HG03342 (cell line): ENCODE results near the gene STT3A.
A peak's percentile ranks its signal among the peaks of the same experiment; 100 is the strongest.
"Not testable (repeated sequence)": the region's sequence is repeated elsewhere in the genome, so short reads cannot be mapped to it uniquely, and the experiment has no call there.

Experiments used
- ATAC-seq: cut with Tn5 transposase; IDR thresholded peaks from one replicate; pipeline ENCODE4 v1.9.1; 2021; ENCODE audit warnings: mild to moderate bottlenecking, moderate library complexity; ENCODE audit not compliant: unreplicated experiment

The STT3A gene

DNA sequence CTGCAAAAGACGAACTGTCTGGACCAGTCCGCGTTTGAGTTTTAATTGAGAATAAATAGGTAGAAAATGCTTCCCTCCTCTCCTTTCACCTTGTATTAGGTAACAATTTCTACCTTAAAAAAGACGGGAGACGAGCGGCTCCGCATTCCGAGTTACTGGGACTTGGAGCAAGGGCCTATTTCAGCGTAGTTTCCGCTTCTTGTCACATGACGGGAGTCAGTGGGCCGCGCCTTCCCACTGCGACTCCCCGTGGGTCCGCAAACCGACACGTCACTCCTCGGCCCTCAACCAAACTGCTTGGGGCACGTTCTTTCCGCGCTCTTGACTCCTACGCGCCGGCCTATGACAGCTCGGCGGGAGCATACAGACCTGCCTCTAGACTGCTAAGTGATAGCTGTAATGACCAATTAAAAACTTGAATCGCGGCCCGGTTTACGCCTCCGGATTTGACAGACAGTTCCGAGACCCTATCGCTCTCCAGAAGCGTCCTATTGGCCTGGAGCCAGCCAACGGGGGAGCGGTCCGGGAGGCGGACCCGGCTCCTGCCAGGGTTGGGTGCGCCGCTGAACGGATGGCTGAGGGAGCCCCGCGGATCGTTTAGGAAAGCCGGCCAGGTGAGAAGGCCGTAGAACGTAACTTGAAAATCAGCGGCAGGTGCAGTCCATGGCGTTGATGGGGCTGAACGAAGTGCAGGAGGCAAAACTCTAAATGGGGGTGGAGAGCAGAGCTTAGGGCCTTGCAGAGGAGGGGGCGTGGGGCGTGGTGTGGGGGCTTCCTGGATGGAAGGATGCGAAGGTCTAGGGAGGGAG is at the start of gene STT3A:
Gene STT3A, plus strand, starts transcription at position 548 of the 809 bp plus-strand sequence. CDS start 3,064 bp downstream, outside the sequence.
- peak; percentile 96 for ATAC-seq

DNA sequence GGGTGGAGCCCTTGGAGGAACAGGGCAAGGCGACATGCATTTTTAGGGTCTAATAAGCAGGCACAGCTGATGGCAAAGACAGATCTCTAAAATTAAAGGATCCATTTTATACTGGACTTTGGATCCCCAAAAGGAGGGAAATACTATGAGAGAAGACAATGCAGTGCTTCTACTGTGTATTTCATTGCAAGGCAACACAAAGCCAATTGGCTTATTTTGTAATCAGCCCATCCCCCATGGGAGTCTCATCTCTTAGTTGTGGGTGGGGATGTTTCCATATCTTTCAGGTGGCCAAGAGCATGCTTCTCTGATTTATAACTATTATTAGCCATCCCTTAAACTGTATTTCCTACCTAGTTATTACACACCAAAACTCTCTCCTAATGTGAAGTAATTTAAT is 41.9 kb upstream of the STT3A start:
- ATAC-seq, result no peak

DNA sequence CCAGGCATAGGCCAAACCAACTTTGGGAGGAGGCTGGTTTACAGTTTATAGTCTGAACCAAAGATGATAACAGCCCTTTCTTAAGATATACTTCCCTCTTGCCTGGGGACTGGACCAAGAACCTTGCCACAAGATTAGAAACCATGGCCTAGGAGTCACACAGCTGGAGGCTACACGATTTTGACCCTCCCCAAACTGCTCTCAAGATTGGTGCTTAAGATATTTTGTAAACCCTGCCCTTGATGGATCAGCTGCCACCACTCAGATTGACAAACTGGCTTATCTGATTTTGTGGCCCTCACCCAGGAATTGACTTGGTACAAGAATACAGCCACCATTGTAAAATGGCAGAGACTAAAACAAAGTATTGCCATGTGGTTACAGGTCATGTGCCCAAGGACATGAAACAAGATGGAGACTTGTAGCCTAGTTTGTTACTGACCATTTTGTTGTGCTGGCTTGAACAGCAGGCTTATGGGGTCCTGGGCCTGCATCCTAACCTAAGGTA is 40.8 kb upstream of the STT3A start:
- no peak for ATAC-seq

GRCh38 chr11:125552927-125553326 is 39.7 kb upstream of the STT3A start:
- no peak for ATAC-seq

GRCh38 chr11:125553357-125553756 is 39.3 kb upstream of the STT3A start:
- ATAC-seq, result no peak

- ATAC-seq, result no peak
Observed at GRCh38 chr11:125554038-125554437, 38.6 kb upstream of the STT3A start.

- no peak for ATAC-seq
Observed at GRCh38 chr11:125559888-125560287, 32.8 kb upstream of the STT3A start.

GRCh38 chr11:125561924-125562323 is 30.7 kb upstream of the STT3A start:
- ATAC-seq, result no peak

GRCh38 chr11:125562430-125562829 is 30.2 kb upstream of the STT3A start:
- ATAC-seq, result no peak

- ATAC-seq, result no peak
Observed at GRCh38 chr11:125564357-125564756, 28.3 kb upstream of the STT3A start.

- ATAC-seq, result no peak
Observed at GRCh38 chr11:125566235-125566634, 26.4 kb upstream of the STT3A start.

DNA sequence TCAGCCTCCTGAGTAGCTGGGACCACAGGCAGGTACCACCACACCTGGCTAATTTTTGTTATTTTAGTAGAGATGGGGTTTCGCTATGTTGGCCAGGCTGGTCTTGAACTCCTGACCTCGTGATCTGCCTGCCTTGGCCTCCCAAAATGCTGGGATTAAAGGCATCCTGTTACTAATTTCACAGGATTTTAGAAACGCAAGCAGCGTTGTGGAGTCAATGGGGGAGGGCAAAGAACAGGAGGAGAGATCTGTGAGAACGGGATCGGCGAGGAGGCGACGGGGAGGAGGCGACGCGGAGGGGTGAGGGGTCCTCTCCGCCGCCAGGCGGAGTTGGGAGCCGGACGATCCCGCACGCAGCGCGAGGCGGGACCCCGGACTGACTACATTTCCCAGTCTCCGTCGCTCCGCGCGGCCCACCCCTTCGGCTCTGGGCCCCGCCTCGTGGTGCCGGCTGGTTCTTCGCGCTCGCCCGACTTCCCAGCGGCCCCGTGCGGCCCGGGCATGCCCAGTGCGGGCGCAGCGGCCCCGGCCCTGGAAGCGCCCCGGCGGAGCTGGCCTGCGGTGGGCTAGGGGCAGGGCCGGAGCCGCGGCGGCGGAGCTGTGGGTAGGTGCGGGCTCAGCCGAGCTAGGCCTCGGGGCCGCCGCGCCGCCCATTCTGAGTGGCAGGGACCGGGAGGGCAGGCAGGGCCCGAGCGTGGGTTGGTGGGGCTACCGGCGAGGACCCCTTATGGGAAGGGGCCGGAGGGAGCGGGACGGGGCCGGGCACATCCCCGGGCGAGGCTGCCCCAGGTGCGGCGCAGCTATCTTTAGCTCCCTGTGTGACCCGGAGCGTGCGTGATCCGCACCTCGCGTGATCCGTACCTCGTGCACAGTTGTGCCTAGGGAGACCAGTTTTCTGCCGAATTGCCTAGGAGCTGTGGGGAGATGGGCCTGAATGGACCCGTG is 23.4 kb upstream of the STT3A start, which contains the start of gene EI24:
Gene EI24, plus strand, starts transcription at position 508 of the 945 bp plus-strand sequence. CDS start 3,051 bp downstream, outside the sequence.
- ATAC-seq, result peak; percentile 94

GRCh38 chr11:125569915-125570621 is 22.6 kb upstream of the STT3A start:
- peak; percentile 37 for ATAC-seq

DNA sequence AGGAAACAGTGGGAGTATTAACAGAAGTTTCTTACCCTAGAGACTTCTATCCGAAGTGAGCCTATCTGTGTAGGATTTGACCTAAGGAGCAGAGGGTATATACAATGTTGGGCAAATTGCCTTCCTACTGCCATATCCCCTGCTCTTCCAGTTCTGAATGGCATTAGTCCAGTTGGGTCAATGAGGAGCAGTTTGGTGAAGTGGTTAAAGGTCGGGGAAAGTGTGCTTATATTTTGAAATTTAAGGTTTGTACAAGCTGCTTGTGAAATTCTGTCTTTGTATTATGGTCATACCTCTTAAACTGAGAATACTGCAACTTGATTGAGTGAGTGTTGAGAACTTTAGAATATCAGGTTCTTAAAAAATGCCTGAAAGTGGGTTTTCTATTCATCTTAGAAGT is 21.7 kb upstream of the STT3A start:
- ATAC-seq, result no peak

GRCh38 chr11:125572916-125573315 is 19.7 kb upstream of the STT3A start:
- no peak for ATAC-seq

DNA sequence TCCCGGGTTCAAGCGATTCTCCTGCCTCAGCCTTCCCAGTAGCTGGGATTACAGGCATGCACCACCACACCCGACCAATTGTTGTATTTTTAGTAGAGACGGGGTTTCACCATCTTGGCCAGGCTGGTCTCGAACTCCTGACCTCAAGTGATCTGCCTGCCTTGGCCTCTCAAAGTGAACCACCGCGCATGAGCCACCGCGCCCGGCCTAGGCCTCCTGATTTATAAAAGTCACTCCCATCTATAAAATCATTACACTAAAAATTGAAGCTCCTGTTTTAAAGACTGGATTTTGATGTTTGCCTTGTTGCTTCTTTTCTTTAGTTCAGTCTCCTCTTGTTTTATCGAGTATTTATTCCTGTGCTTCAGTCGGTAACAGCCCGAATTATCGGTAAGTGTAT is 15.5 kb upstream of the STT3A start:
- not testable (repeated sequence) for ATAC-seq

GRCh38 chr11:125578783-125579182 is 13.9 kb upstream of the STT3A start:
- ATAC-seq, result no peak

- no peak for ATAC-seq
Observed at GRCh38 chr11:125579811-125580210, 12.8 kb upstream of the STT3A start.

DNA sequence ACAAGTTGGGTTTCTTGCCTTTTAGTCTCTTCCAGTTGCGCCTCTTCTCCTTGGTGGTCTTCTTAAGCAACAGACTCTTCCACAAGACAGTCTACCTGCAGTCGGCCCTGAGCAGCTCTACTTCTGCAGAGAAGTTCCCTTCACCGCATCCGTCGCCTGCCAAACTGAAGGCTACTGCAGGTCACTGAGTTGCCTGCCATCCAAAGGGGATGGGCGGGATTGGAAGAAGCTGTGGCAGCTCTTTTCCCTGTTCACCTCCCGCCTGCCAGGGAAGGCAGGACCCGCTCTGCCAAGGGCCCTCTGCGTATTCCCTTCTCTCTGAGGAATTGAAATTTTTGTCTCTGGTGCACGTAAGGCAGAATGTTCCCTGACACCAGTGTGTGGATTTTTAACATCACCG is 9.2 kb upstream of the STT3A start:
- ATAC-seq, result no peak

DNA sequence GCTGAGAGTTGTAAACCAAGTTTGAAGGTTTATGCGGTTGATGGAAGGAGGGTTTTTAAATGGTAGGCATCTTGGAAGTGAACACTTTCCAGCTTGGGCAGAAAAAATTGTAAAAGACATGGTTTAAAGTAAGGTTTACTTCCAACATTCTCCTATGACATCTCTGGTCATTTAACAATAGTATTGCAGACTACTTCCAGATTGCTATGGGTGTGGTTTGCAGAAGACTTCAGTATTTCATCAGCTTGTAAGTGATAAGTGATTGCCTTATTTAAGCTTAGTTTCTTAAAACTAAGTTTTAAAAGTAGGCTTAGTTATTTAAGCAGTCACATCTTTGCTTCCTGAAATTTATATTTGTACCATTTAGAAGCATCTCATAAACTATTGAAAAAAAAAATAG is 7.2 kb upstream of the STT3A start:
- ATAC-seq, result no peak

DNA sequence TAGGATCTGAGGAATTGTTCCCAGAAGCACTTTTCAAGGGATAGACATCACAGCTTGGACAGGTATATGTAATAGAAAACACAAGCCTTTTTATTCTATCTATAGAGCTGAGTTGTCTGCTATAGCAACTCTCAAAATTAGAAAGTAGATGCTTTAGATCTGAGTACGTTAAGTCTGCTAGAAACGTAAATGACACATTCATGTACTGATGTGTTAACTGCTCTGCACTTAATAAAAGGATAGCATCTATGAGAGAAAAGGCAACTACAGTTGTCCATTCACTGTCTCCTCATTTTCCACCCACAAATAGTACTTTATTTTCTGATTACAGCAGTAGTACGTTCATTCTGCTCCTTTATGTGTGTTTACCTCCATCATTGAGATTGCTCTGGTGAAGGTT is 6.0 kb upstream of the STT3A start:
- ATAC-seq, result no peak
